D721Med (cell line): ENCODE results near the gene MYO15B.

Experiments
- DNase-seq: peaks from one replicate; pipeline ENCODE4 v3.0.0; 2011; ENCODE audit warnings: low spot score; ENCODE audit not compliant: insufficient read length
- FAIRE-seq: peaks from 2 replicates; lab custom pipeline; 2011; peaks lifted over from hg19 to GRCh38; lab: Jason Lieb, UNC
- CTCF ChIP-seq: IDR thresholded peaks from 2 replicates; pipeline ENCODE4 v1.5.1; 2012; ENCODE audit warnings: mild to moderate bottlenecking, control low read depth; ENCODE audit not compliant: insufficient read depth; ENCODE audit errors: missing control alignments

Gene MYO15B

DNA sequence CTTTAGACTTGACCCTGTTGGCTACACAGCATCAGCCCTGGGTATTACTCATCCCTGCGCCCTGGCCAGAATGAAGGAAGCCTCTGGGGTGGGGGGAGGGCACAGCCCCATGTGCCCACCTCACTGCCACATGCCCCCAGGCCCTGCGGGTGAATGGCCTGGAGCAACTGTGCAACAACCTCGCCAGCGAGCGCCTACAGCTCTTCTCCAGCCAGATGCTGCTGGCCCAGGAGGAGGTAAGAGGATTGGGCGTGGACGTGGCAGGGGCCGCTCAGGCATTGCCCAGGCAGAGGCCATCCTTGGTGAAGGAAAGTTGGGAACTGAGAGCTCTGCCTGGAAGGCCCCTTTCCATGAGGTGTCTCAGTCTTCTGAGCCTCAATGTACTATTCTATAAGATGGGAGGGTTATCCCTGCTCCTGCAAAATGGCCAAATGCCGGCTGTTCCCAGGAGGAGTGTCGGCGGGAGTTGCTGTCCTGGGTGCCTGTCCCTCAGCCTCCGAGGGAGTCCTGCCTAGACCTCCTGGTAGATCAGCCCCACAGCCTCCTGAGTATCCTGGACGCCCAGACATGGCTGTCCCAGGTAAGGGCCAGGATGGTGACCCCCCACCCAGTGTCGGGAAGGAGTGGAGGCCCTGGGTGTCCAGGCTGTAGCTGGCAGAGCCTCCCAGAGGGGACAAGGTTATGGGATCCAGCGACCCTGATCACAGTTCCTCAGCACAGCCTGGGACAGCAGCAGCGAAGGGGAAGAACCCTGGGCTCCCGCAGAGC lies 8.9 kb downstream of the MYO15B start:
- DNase-seq: no peak
- FAIRE-seq: no peak
- no peak for TF ChIP-seq CTCF

GRCh38 chr17:75601057-75601987 lies 13.7 kb downstream of the MYO15B start:
- DNase-seq: peak; percentile 56
- TF ChIP-seq CTCF: peak; percentile 71

GRCh38 chr17:75602644-75603043 lies 15.0 kb downstream of the MYO15B start:
- no peak for TF ChIP-seq CTCF
- DNase-seq: no peak
- FAIRE-seq: no peak

More at GRCh38 chr17:75601057-75601987, 13.7 kb downstream of the MYO15B start:
- no peak for FAIRE-seq

- no peak for FAIRE-seq
- TF ChIP-seq CTCF: no peak
- DNase-seq: no peak
These were observed 15.5 kb downstream of the MYO15B start for GRCh38 chr17:75603123-75603522.

GRCh38 chr17:75604034-75604695 lies 16.6 kb downstream of the MYO15B start:
- FAIRE-seq (no peak), DNase-seq (no peak)
- TF ChIP-seq CTCF: no peak

GRCh38 chr17:75605790-75606189 lies 18.2 kb downstream of the MYO15B start:
- no peak for FAIRE-seq
- no peak for DNase-seq
- no peak for TF ChIP-seq CTCF
